ENCODE results near the gene DYNLT4.
A peak's percentile ranks its signal among the peaks of the same experiment; 100 is the strongest.
"Not testable (repeated sequence)": the region's sequence is repeated elsewhere in the genome, so short reads cannot be mapped to it uniquely, and the experiment has no call there.

The DYNLT4 gene

GRCh38 chr1:44817307-44817706 lies 10.2 kb upstream of the DYNLT4 start:
- DNase-seq (ENCODE audit: low read depth): no peak
- H3K4me3 ChIP-seq (ENCODE audit: low read depth, low read length): no peak overlapping the region
- no peak for TF ChIP-seq POLR2A (IDR thresholded peaks at IDR 0.05; ENCODE audit: extremely low read depth, insufficient read length)
- TF ChIP-seq, protein P1, sequence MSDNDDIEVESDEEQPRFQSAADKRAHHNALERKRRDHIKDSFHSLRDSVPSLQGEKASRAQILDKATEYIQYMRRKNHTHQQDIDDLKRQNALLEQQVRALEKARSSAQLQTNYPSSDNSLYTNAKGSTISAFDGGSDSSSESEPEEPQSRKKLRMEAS (IDR thresholded peaks at IDR 0.05; ENCODE audit: low read depth, low read length): no peak
- no peak for TF ChIP-seq MYC (IDR thresholded peaks at IDR 0.05; ENCODE audit: low read depth, low read length)
- TF ChIP-seq CTCF (IDR thresholded peaks at IDR 0.05; ENCODE audit: low read depth, low read length): no peak

DNA sequence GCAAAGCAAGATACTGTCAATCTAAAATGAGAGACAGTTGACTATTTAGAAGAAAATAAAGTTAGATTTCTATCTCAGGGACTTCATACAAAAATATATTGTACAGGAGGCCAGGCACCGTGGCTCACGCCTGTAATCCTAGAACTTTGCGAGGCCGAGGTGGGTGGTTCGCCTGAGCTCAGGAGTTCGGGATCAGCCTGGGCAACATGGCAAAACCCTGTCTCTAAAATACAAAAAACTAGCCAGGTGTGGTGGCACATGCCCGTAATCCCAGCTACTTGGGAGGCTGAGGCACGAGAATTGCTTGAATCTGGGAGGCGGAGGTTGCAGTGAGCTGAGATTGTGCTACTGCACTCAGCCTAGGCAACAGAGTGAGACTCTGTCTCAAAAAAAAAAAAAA lies 8.8 kb upstream of the DYNLT4 start:
- not testable (repeated sequence) for DNase-seq (ENCODE audit: low read depth); H3K4me3 ChIP-seq (ENCODE audit: low read depth, low read length)

DNA sequence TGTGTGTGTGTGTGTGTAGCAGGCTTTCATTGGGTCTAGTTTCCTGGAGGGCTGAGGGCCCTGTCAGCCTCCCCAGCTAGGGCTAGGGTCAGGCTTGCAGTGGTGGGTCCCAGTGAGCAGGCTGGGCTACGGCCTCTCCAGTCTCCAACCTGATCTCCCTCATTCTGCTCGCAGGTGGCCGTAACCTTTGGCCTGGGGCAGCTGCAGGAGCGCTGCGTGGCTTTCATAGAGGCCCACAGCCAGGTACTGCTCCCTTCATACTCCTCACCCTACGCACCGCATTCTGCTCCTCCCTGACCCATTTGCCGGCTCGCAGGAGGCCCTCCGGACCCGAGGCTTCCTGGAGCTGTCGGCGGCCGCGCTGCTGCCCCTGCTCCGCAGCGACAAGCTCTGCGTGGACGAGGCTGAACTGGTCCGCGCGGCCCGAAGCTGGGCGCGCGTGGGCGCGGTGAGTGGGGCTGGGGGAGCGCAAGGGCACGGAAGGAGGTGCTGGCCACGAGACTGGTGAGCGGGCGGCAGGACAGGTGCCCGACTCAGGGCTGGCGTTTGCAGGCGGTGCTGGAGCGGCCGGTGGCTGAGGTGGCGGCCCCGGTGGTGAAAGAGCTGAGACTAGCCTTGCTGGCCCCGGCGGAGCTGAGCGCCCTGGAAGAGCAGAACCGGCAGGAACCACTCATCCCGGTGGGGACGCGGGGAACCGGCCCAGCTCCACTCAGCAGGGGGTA lies 5.8 kb upstream of the DYNLT4 start:
- TF ChIP-seq MYC (IDR thresholded peaks at IDR 0.05; ENCODE audit: low read depth, low read length): no peak
- H3K4me3 ChIP-seq (ENCODE audit: low read depth, low read length): no peak overlapping the region
- DNase-seq (ENCODE audit: low read depth): no peak

DNA sequence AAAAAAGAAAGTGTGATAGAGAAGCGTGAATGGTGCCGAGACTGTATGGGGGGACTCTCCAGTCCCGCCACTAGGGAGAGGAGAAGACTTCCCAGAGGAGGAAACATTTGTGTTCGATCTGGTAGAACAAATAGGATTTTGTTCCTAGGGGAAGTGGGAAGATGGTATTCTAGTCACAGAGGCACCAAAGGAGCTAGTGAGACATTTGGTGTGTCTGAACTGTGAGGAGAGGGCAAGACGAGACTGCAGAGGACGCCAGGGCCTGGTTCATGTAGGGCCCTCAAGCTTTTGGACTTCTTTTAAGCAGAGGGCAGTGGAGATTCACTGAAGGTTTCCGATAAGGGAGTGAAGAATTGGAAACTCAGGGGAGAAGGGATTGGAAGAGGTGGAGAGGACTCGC lies 4.1 kb upstream of the DYNLT4 start:
- DNase-seq (ENCODE audit: low read depth): no peak
- TF ChIP-seq MYC (IDR thresholded peaks at IDR 0.05; ENCODE audit: low read depth, low read length) (no peak), CTCF (IDR thresholded peaks at IDR 0.05; ENCODE audit: low read depth, low read length) (no peak), POLR2A (IDR thresholded peaks at IDR 0.05; ENCODE audit: extremely low read depth, insufficient read length) (no peak)
- TF ChIP-seq, protein P1 (IDR thresholded peaks at IDR 0.05; ENCODE audit: low read depth, low read length): no peak
- H3K4me3 ChIP-seq (ENCODE audit: low read depth, low read length): no peak overlapping the region

GRCh38 chr1:44810762-44811105 lies 3.6 kb upstream of the DYNLT4 start:
- not testable (repeated sequence) for H3K4me3 ChIP-seq (ENCODE audit: low read depth, low read length); DNase-seq (ENCODE audit: low read depth)

DNA sequence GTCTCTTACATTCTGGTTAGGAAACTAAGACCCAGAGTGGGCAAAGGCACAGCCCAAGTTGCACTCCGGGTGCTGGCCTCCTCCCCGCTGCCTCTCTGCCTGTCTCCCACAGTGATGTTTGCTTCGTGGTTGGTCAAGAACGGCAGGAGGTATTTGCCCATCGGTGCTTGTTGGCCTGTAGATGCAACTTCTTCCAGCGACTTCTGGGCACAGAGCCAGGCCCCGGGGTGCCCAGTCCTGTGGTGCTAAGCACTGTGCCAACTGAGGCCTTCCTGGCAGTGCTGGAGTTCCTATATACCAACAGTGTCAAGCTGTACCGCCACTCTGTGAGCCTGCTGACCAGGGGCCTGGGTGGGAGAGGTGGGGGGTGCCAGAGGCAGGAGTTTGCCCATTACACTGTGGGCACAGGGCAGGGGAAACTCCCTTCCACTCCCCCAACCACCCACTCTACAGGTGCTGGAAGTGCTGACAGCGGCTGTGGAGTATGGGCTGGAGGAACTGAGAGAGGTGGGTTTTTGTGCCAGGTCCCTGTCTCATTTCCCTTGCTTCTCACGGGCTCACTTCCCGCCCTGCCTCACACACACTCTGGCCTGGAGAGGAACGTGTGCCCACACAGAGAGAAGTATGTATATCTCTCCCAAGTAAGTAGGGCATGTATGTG lies 3.1 kb upstream of the DYNLT4 start:
- DNase-seq (ENCODE audit: low read depth): no peak
- no peak overlapping the region for H3K4me3 ChIP-seq (ENCODE audit: low read depth, low read length)
- TF ChIP-seq, protein P1 (IDR thresholded peaks at IDR 0.05; ENCODE audit: low read depth, low read length): no peak
- no peak for TF ChIP-seq MYC (IDR thresholded peaks at IDR 0.05; ENCODE audit: low read depth, low read length)
- TF ChIP-seq CTCF (IDR thresholded peaks at IDR 0.05; ENCODE audit: low read depth, low read length): no peak
- TF ChIP-seq POLR2A (IDR thresholded peaks at IDR 0.05; ENCODE audit: extremely low read depth, insufficient read length): no peak

GRCh38 chr1:44808938-44809917 lies 2.1 kb upstream of the DYNLT4 start:
- DNase-seq (ENCODE audit: low read depth): peak; percentile 82
- TF ChIP-seq MYC (IDR thresholded peaks at IDR 0.05; ENCODE audit: low read depth, low read length): no peak
- no peak for TF ChIP-seq POLR2A (IDR thresholded peaks at IDR 0.05; ENCODE audit: extremely low read depth, insufficient read length)
- TF ChIP-seq CTCF (IDR thresholded peaks at IDR 0.05; ENCODE audit: low read depth, low read length): no peak
- TF ChIP-seq, protein P1 (IDR thresholded peaks at IDR 0.05; ENCODE audit: low read depth, low read length): no peak
- no peak overlapping the region for H3K4me3 ChIP-seq (ENCODE audit: low read depth, low read length)

Data from NB4 (cell line).